Neural cell (in vitro differentiated cells): ENCODE measurements around the gene MEGF6.

Experiments used
- CTCF ChIP-seq: fragments of 450-650 bp; IDR thresholded peaks from 2 replicates; pipeline ENCODE4 v1.5.1; 2014; ENCODE audit warnings: antibody characterized with exemption, mild to moderate bottlenecking, moderate library complexity; ENCODE audit not compliant: poor library complexity, severe bottlenecking
- EZH2 ChIP-seq: fragments of 200-600, 300-800 bp; shearing (Covaris generic), sonication (generic); IDR thresholded peaks from 2 replicates; pipeline ENCODE4 v1.6.1; 2014; ENCODE audit warnings: antibody characterized with exemption, low read length, borderline replicate concordance, mild to moderate bottlenecking; ENCODE audit not compliant: insufficient read depth, poor library complexity, severe bottlenecking
- RAD21 ChIP-seq: fragments of 450-650 bp; conservative IDR thresholded peaks from 2 replicates; pipeline ENCODE4 v1.6.1; 2014; ENCODE audit warnings: antibody characterized with exemption, mild to moderate bottlenecking, moderate library complexity
- REST ChIP-seq: IDR thresholded peaks from 2 replicates; pipeline ENCODE4 v1.6.1; 2012; ENCODE audit warnings: borderline replicate concordance

GRCh38 chr1:3457910-3458883, 153.1 kb downstream of the MEGF6 start:
- no peak for TF ChIP-seq CTCF
- TF ChIP-seq RAD21, result no peak
- no peak for TF ChIP-seq REST
- no peak for TF ChIP-seq EZH2
